ENCODE results near the gene DNAJB2.

Gene DNAJB2

DNA sequence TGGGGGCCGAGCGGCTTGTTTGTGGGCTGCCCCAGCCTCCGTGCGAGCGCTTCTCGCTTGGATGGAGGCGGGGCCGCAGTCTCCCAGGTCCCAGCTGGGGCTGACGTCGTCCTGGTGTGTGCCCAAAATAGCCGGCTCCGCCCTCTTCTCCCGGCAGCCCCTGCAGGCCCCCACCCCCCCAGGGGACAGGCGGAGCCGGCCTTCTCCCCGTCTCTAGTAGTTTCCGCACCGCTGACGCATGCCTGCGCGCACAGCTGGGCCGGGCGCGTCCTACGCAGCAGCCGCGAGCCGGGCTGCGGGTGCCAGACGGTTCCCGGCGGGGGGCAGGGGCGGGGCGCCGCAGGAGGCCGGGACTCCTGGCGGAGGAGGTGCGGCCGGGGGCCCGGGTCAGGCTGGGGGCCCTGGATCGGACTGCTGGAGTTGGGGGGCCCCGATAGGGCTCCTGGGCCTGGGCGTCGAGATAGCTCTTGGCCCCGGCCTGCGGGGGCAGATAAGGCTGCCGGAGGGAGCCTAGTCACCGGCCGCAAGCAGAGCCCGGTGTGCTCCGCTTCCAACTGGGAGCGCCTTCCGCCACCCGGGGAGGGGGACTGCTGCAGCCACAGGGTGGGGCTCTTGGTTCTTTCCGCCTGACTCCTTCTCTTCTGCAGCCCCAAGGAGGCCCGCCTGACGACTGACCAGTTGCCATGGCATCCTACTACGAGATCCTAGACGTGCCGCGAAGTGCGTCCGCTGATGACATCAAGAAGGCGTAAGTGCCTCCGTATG lies at the start of gene DNAJB2:
DNAJB2 (plus strand) TSS at position 216 of the 765 bp plus-strand sequence; CDS start at position 684, 468 bp downstream.
- peak; percentile 96 to 98 for DNase-seq (ENCODE audit: low read depth in 1 of 2, low spot score in 1 of 2)

DNA sequence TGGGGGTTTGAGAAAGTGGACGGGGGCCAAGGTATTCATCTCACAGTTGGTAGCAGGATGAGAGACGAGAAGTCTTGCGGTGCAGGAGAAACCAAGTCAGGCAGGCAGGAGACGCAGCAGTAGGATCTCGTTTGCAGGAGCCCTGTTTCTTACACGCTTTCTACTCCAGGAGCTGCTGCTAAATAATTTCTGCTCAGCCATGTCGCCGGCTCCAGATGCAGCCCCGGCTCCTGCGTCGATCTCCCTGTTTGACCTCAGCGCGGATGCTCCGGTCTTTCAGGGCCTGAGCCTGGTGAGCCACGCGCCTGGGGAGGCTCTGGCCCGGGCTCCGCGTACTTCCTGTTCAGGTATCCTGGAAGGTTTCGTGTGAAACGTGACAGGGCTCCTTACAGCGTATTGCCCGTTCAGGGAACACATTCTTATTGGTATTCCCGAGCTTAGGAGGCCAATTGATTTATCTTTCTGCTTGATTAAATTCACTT lies 49.1 kb upstream of the DNAJB2 start:
- peak in 1 of 2 donors; percentile 39 for DNase-seq (ENCODE audit: low read depth in 1 of 2, low spot score in 1 of 2)

- no peak for DNase-seq (ENCODE audit: low read depth in 1 of 2, low spot score in 1 of 2)
These were observed 44.8 kb upstream of the DNAJB2 start for GRCh38 chr2:219234331-219234730.

DNA sequence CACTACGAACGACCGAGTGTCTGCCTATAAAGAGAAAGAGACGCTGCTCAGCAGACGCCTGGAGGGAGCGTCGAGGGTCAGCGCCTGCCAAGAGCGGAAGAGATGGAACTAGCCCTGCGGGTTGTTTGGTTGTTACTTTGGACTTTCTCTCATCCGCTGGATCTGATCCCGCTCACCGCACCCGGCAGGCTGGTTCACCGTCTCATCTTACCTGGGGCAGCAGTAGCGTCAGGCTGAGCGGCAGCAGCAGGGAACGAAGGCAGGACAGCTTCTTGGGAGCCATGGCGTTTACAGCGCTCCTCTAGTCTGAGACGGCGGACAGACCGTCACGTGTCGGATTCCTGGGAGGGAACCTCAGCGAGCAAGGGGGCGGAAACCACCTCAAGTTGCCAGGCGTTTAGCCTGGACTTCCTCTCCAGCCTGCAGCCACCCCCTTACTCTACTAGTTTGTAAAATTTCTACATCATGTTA lies 35.8 kb upstream of the DNAJB2 start:
- DNase-seq (ENCODE audit: low read depth in 1 of 2, low spot score in 1 of 2) = no peak

DNA sequence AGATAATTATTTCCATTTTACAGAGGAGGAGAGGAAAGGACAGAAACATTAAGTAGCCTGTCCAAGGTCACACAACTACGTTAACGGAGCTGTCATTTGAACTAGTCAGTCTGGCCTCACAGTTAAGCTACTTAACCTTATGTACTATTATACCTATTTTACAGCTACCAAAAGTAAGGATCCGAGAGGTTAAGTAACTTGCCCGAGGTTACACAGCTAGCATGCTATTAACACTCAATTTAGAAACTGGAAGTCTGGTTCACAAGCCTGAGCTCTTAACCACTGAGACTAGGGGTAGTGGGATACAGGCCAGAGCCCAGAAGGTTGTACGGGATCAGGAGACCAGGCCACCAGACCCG lies 34.4 kb upstream of the DNAJB2 start:
- DNase-seq (ENCODE audit: low read depth in 1 of 2, low spot score in 1 of 2) = no peak

GRCh38 chr2:219245148-219245898 lies 33.8 kb upstream of the DNAJB2 start, which contains the start of the genes GLB1L and STK16:
Gene GLB1L (minus strand): TSS chr2:219245444. CDS start chr2:219243573, 1,871 bp downstream.
Gene STK16 (plus strand): TSS chr2:219245479. CDS start chr2:219246000, 521 bp downstream.
- DNase-seq (ENCODE audit: low read depth in 1 of 2, low spot score in 1 of 2) = peak; percentile 84 to 86

- no peak for DNase-seq (ENCODE audit: low read depth in 1 of 2, low spot score in 1 of 2)
These were observed 33.3 kb upstream of the DNAJB2 start for GRCh38 chr2:219245899-219246230.

DNA sequence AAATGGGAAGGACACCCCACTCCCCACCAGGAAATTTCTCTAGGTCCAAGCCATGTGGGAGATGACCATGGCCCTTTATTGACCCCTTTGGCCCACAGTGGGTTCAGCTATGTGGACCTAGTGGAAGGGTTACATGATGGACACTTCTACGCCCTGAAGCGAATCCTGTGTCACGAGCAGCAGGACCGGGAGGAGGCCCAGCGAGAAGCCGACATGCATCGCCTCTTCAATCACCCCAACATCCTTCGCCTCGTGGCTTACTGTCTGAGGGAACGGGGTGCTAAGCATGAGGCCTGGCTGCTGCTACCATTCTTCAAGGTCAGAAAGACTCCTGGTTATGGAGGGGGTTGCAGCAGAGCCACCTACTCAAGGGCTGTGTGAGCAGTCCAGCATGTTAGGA lies 32.6 kb upstream of the DNAJB2 start:
- DNase-seq (ENCODE audit: low read depth in 1 of 2, low spot score in 1 of 2) = no peak

- peak in 1 of 2 donors; percentile 54 for DNase-seq (ENCODE audit: low read depth in 1 of 2, low spot score in 1 of 2)
These were observed 31.2 kb upstream of the DNAJB2 start for GRCh38 chr2:219247678-219248642.

- no peak for DNase-seq (ENCODE audit: low read depth in 1 of 2, low spot score in 1 of 2)
These were observed 30.3 kb upstream of the DNAJB2 start for GRCh38 chr2:219248845-219249202.

- DNase-seq (ENCODE audit: low read depth in 1 of 2, low spot score in 1 of 2) = peak in 1 of 2 donors; percentile 24
These were observed 29.8 kb upstream of the DNAJB2 start for GRCh38 chr2:219249203-219249980.

DNA sequence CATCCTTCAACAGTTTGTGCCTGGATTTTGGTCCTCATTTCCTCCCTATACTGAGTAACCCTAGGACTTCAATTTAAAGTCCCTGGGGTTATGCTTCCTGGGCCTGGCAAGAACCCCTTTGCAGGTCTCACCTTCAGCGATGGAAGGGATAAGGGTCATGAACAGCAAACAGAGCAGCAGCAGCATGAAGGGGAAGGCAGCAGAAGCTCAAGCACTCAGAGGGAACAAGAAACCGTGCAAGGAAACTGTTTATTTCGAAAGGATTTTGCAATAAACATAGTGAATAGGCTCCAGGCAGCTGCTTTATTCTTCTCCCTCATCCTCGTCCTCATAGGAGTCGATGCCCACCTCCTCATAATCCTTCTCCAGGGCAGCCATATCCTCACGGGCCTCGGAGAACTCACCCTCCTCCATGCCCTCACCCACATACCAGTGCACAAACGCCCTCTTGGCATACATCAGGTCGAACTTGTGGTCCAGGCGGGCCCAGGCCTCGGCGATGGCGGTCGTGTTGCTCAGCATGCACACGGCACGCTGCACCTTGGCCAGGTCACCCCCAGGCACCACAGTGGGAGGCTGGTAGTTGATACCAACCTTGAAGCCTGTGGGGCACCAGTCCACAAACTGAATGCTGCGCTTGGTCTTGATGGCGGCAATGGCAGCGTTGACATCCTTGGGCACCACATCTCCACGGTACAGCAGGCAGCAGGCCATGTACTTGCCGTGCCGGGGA lies 29.0 kb upstream of the DNAJB2 start:
- DNase-seq (ENCODE audit: low read depth in 1 of 2, low spot score in 1 of 2) = no peak

- DNase-seq (ENCODE audit: low read depth in 1 of 2, low spot score in 1 of 2) = no peak
These were observed 27.5 kb upstream of the DNAJB2 start for GRCh38 chr2:219251656-219252055.

DNA sequence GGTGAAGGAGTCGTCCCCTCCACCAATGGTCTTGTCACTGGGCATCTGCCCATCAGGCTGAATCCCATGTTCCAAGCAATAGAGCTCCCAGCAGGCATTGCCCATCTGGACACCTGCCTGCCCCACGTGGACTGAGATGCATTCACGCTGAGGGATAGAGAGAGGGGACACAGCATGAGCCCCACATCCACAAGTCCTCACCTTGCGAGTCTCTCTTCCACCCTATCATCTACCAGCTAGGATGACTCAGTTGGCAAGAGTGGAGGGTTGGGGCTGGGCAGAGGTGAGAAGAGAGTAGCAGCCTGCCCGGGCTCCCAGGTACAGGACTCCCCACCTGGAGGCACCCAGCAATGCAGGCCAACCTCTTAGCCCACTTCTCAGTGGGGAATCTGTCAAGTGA lies 27.1 kb upstream of the DNAJB2 start:
- no peak for DNase-seq (ENCODE audit: low read depth in 1 of 2, low spot score in 1 of 2)

- no peak for DNase-seq (ENCODE audit: low read depth in 1 of 2, low spot score in 1 of 2)
These were observed 26.6 kb upstream of the DNAJB2 start for GRCh38 chr2:219252570-219252899.

DNA sequence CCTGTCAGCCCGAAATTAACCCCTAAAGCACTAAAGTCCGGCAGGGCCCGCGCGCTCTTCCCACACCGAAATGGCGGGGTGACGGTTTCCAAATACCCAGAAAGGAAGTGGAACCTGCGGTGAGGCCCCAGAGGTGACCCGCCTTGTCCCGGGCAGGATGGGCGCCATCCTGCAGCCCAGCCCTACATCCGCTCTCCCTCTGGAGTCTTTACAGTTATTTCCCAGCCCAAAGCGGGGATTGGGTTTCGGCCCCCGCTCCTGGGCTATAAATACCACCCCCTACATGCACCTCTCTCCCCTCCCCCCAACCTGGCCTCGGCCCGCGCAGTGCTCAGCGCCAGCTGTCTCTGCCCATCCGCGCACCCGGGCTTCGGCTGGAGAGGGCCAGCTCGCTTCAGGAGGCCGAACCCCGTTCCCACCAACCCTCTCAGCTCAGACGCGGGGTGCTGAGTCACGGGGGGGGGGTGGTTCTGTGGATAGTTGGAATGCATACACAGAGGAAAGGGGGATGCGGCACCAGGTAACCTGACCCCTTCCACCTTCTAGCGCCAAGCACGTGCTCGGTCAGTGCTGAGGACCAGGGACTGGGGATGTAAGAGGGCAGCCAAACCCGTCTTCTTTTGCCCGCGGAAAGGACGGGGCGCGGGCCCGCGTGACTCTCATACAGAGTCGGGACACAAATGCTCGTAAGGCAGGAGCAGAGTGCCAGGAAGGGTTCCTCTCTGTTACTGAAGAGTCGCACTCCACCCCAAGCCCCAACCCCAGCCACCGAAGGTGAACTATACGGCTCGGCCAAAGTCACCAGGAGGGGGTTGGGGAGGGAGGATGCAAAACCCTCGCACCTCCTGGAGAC lies 26.0 kb upstream of the DNAJB2 start, which contains the start of gene TUBA4B:
TUBA4B (plus strand) TSS at position 344 of the 853 bp plus-strand sequence; CDS start at position 509, 165 bp downstream.
- peak in 1 of 2 donors; percentile 24 for DNase-seq (ENCODE audit: low read depth in 1 of 2, low spot score in 1 of 2)

GRCh38 chr2:219253753-219254589 lies 25.2 kb upstream of the DNAJB2 start, which contains the start of gene TUBA4A:
Gene TUBA4A (minus strand): TSS chr2:219253918. CDS start chr2:219253858, 60 bp downstream.
- DNase-seq (ENCODE audit: low read depth in 1 of 2, low spot score in 1 of 2) = peak; percentile 77 to 86

Measured in activated CD4-positive, alpha-beta T cell treated with anti-CD3 and anti-CD28 coated beads, Interleukin-2, amount 50 U/mL, for 24 hours (primary cell).